ENCODE results near the gene GPR176.

GRCh38 chr15:39870537-39870936, 49.5 kb downstream of the GPR176 start:
- TF ChIP-seq CTCF (IDR thresholded peaks at IDR 0.05) = no peak
- TF ChIP-seq POLR2A (IDR thresholded peaks at IDR 0.05) = no peak
